Loucy (cell line): ENCODE results near the gene SLC6A13.

Experiments used
- CTCF ChIP-seq: fragments of 200-600 bp; sonication (generic); conservative IDR thresholded peaks from 2 replicates; pipeline ENCODE4 v1.5.1; 2014; ENCODE audit warnings: mild to moderate bottlenecking, antibody characterized with exemption, low read length
- EZH2phosphoT487 ChIP-seq: fragments of 200-600 bp; IDR thresholded peaks from 2 replicates; pipeline ENCODE4 v1.6.1; 2018; ENCODE audit warnings: antibody characterized with exemption, mild to moderate bottlenecking, moderate library complexity, borderline replicate concordance

- no peak for TF ChIP-seq CTCF
- no peak for TF ChIP-seq EZH2phosphoT487
Measured at GRCh38 chr12:210277-211141, 52.1 kb downstream of the SLC6A13 start.
